HG03439 (cell line): ENCODE results near the gene MTRR.

Source experiments
- ATAC-seq: cut with Tn5 transposase; IDR thresholded peaks from one replicate; pipeline ENCODE4 v1.9.1; 2021; ENCODE audit warnings: mild to moderate bottlenecking, moderate library complexity; ENCODE audit not compliant: unreplicated experiment

MTRR gene

GRCh38 chr5:7856855-7857254 is 12.1 kb upstream of the MTRR start:
- ATAC-seq, result no peak

- no peak for ATAC-seq
These were observed 11.6 kb upstream of the MTRR start for GRCh38 chr5:7857361-7857760.

GRCh38 chr5:7857926-7858632 is 10.9 kb upstream of the MTRR start:
- ATAC-seq, result no peak

GRCh38 chr5:7866196-7866595 is 2.8 kb upstream of the MTRR start:
- ATAC-seq, result no peak

GRCh38 chr5:7867260-7867659 is 1.7 kb upstream of the MTRR start:
- ATAC-seq, result no peak

GRCh38 chr5:7868427-7868772 is 548 bp upstream of the MTRR start:
- ATAC-seq, result no peak

GRCh38 chr5:7869474-7870136 is 657 bp downstream of the MTRR start:
- ATAC-seq, result peak; percentile 29

- ATAC-seq, result no peak
These were observed 2.7 kb downstream of the MTRR start for GRCh38 chr5:7871653-7872052.

GRCh38 chr5:7872517-7873130 is 3.7 kb downstream of the MTRR start:
- ATAC-seq, result no peak

GRCh38 chr5:7873216-7873615 is 4.3 kb downstream of the MTRR start:
- ATAC-seq, result no peak

- no peak for ATAC-seq
These were observed 5.7 kb downstream of the MTRR start for GRCh38 chr5:7874639-7875038.

GRCh38 chr5:7875151-7875550 is 6.2 kb downstream of the MTRR start:
- no peak for ATAC-seq

- ATAC-seq, result peak; percentile 58
These were observed 7.9 kb downstream of the MTRR start for GRCh38 chr5:7876867-7877266.

GRCh38 chr5:7877851-7878250 is 8.9 kb downstream of the MTRR start:
- ATAC-seq, result no peak

- ATAC-seq, result peak; percentile 97
These were observed 9.5 kb downstream of the MTRR start for GRCh38 chr5:7878381-7878873.

GRCh38 chr5:7881091-7881490 is 12.1 kb downstream of the MTRR start:
- no peak for ATAC-seq

- no peak for ATAC-seq
These were observed 12.9 kb downstream of the MTRR start for GRCh38 chr5:7881816-7882215.

GRCh38 chr5:7882926-7883325 is 14.0 kb downstream of the MTRR start:
- no peak for ATAC-seq

- ATAC-seq, result no peak
These were observed 15.7 kb downstream of the MTRR start for GRCh38 chr5:7884491-7885267.

- ATAC-seq, result no peak
These were observed 18.0 kb downstream of the MTRR start for GRCh38 chr5:7886849-7887475.

GRCh38 chr5:7888901-7889300 is 20.0 kb downstream of the MTRR start:
- no peak for ATAC-seq
